Spleen (tissue), 11 donors: Measurements from ENCODE around the gene CCDC192. TPM values are rescaled to one million over a fixed set of nuclear protein-coding genes. Genes with fewer than 3 reads are reported as not detected.

Experiments
- DNase-seq: peaks from one replicate; pipeline ENCODE4 v3.0.0-alpha.2; 2020
- H3K27ac ChIP-seq, 8 donors: fragments of 200-600 bp; sonication (generic) in 7 of 8; 1 replicate in 4 of 8; 2 replicates in 4 of 8; pipeline versions ENCODE4 v1.5.0 to v1.8.0; 2016 to 2021; ENCODE audit warnings: inconsistent platforms in 4 of 8, mild to moderate bottlenecking in 4 of 8, moderate library complexity in 1 of 8
- H3K27me3 ChIP-seq, 7 donors: fragments of 200-600 bp; sonication (generic) in 6 of 7; replicated peaks in 1 of 7; 1 replicate in 4 of 7; 2 replicates in 3 of 7; pipeline versions ENCODE4 v1.5.0 to v1.8.0; 2016 to 2021; ENCODE audit warnings: inconsistent platforms in 3 of 7, mild to moderate bottlenecking in 1 of 7
- H3K36me3 ChIP-seq, 6 donors: fragments of 200-600 bp; sonication (generic) in 5 of 6; 1 replicate in 4 of 6; 2 replicates in 2 of 6; pipeline versions ENCODE4 v1.5.0 to v1.8.0; 2016 to 2021; ENCODE audit warnings: inconsistent platforms in 2 of 6
- H3K4me1 ChIP-seq, 6 donors: fragments of 200-600 bp; sonication (generic) in 5 of 6; 1 replicate in 3 of 6; 2 replicates in 3 of 6; pipeline versions ENCODE4 v1.5.0 to v1.8.0; 2016 to 2021; ENCODE audit warnings: inconsistent platforms in 3 of 6
- H3K4me3 ChIP-seq, 8 donors: fragments of 200-600 bp; sonication (generic) in 7 of 8; 1 replicate in 4 of 8; 2 replicates in 4 of 8; pipeline versions ENCODE4 v1.5.0 to v1.8.0; 2016 to 2021; ENCODE audit warnings: inconsistent platforms in 4 of 8, mild to moderate bottlenecking in 4 of 8, moderate library complexity in 2 of 8
- H3K9me3 ChIP-seq, 8 donors: fragments of 200-600 bp; sonication (generic) in 7 of 8; 1 replicate in 4 of 8; 2 replicates in 4 of 8; pipeline versions ENCODE4 v1.5.0 to v1.8.0; 2016 to 2021; ENCODE audit warnings: inconsistent platforms in 4 of 8
- CTCF ChIP-seq, 11 experiments: fragments of 200-600 bp in 7 of 11; fragments of 450-650 bp in 4 of 11; sonication (generic) in 4 of 11; IDR thresholded peaks in 8 of 11; conservative IDR thresholded peaks in 3 of 11; 1 replicate in 7 of 11; 2 replicates in 4 of 11; pipeline versions ENCODE4 v1.4.0 to v1.8.0; 2016 to 2021; ENCODE audit warnings: antibody characterized with exemption in 11 of 11, inconsistent platforms in 4 of 11, mild to moderate bottlenecking in 1 of 11
- POLR2A ChIP-seq, 3 donors: fragments of 450-650 bp; IDR thresholded peaks; one replicate each; pipeline ENCODE4 v1.5.1; 2017; ENCODE audit warnings: antibody characterized with exemption in 3 of 3, mild to moderate bottlenecking in 1 of 3
- POLR2AphosphoS5 ChIP-seq, 3 donors: sonication (generic); formaldehyde crosslinking; IDR thresholded peaks; one replicate each; pipeline ENCODE4 v1.5.1; 2017; ENCODE audit warnings: antibody characterized with exemption in 3 of 3
- WGBS, 5 donors: extraction: QIAGEN DNeasy Blood & Tissue Kit in 3 of 5; methylation state at CpG; one replicate each; pipeline versions ENCODE4 v1.1.5 to v1.1.7; 2013 to 2018; 5-methylcytosine and 5-hydroxymethylcytosine counted together
- intact Hi-C: fragments of 100-400 bp; cut with DNase I; formaldehyde crosslinking; loops from one replicate; pipeline ENCODE4 v1.15.0; 2023; ENCODE audit warnings: low total_unique reads
- polyA plus RNA-seq, 3 donors: library from polyadenylated mRNA; stranded (reverse); fragments of 200-250 nt; gene quantifications; one replicate each; pipeline ENCODE4 v1.2.1, GENCODE V29; 2013
- total RNA-seq, 7 donors: library from RNA; depleted of rRNA in 3 of 7; stranded (reverse); fragments of >200 nt in 3 of 7; fragmentation: NEBNext Ultra II Directional in 4 of 7; extraction: Animal tissue kit (Norgen Biotek cat#: 25700) in 4 of 7; gene quantifications; one replicate each; pipeline versions ENCODE4 v1.1.0 to v1.2.1, GENCODE V29; 2016 to 2021
- donor health status: healthy with polysubstance abuse.
- donor health status: DM: no; HTN: no; CAD: no; lungs with moderate emphysema.
- donor health status: DM: no; HTN: no; CAD: no.
- donor health status: Bipolar disorder and iron deficiency.
- donor health status: healthy.
- donor health status: DM: no; HTN: no; CAD: no.
- donor health status: DM: yes; HTN: yes; CAD: no.

The CCDC192 gene
- total and polyA plus RNA-seq, 10 donors: not detected

- no peaks in the 10 kb centered on the region for H3K27me3 ChIP-seq
- TF ChIP-seq POLR2AphosphoS5 (IDR thresholded peaks at IDR 0.05) (no peak), CTCF (IDR thresholded peaks at IDR 0.05 in 8 of 11, conservative IDR thresholded peaks at IDR 0.05 in 3 of 11) (no peak), POLR2A (IDR thresholded peaks at IDR 0.05) (no peak)
- intact Hi-C loops: no loop called here
- H3K4me3 ChIP-seq: no peak overlapping the region
- WGBS, 5 donors: 63 to 74% (median 72%) methylated on average over 6 of the region's 6 CpGs
- no peaks in the 10 kb centered on the region for H3K9me3 ChIP-seq
- H3K36me3 ChIP-seq: no peaks in the 10 kb centered on the region
- no peak overlapping the region for H3K27ac ChIP-seq
- no peaks in the 10 kb centered on the region for H3K4me1 ChIP-seq
- no peak for DNase-seq
Observed at GRCh38 chr5:127804886-127805426, 101.8 kb downstream of the CCDC192 start.

- Histone ChIP-seq H3K36me3 (no peaks in the 10 kb centered on the region), H3K4me3 (no peak overlapping the region), H3K27me3 (no peaks in the 10 kb centered on the region), H3K4me1 (no peaks in the 10 kb centered on the region), H3K27ac (no peak overlapping the region), H3K9me3 (no peaks in the 10 kb centered on the region)
- WGBS, 5 donors: 86 to 93% (median 91%) methylated on average over 1 of the region's 1 CpG
- intact Hi-C loops: no loop called here
- TF ChIP-seq CTCF (IDR thresholded peaks at IDR 0.05 in 8 of 11, conservative IDR thresholded peaks at IDR 0.05 in 3 of 11) (no peak), POLR2A (IDR thresholded peaks at IDR 0.05) (no peak), POLR2AphosphoS5 (IDR thresholded peaks at IDR 0.05) (no peak)
- no peak for DNase-seq
Observed at GRCh38 chr5:127805448-127805847, 102.3 kb downstream of the CCDC192 start.

- H3K9me3 ChIP-seq: no peaks in the 10 kb centered on the region
- DNase-seq: no peak
- intact Hi-C loops: no loop called here
Observed at GRCh38 chr5:127806776-127807175, 103.6 kb downstream of the CCDC192 start.

GRCh38 chr5:127809533-127809932 lies 106.3 kb downstream of the CCDC192 start:
- no peak overlapping the region for H3K27ac ChIP-seq
- TF ChIP-seq POLR2A (IDR thresholded peaks at IDR 0.05): no peak
- no peak for TF ChIP-seq CTCF (IDR thresholded peaks at IDR 0.05 in 8 of 11, conservative IDR thresholded peaks at IDR 0.05 in 3 of 11)
- TF ChIP-seq POLR2AphosphoS5 (IDR thresholded peaks at IDR 0.05): no peak
- no peak for DNase-seq
- H3K36me3 ChIP-seq: no peaks in the 10 kb centered on the region
- H3K27me3 ChIP-seq: no peaks in the 10 kb centered on the region
- WGBS, 5 donors: 76 to 93% (median 77%) methylated on average over 1 of the region's 1 CpG
- no peak overlapping the region for H3K4me3 ChIP-seq
- H3K4me1 ChIP-seq: no peaks in the 10 kb centered on the region
- no peaks in the 10 kb centered on the region for H3K9me3 ChIP-seq
- intact Hi-C loops: no loop called here

More at GRCh38 chr5:127806776-127807175, 103.6 kb downstream of the CCDC192 start:
- WGBS, 5 donors: 92 to 97% (median 95%) methylated on average over 3 of the region's 3 CpGs
- H3K36me3 ChIP-seq: no peaks in the 10 kb centered on the region
- H3K27me3 ChIP-seq: no peaks in the 10 kb centered on the region
- H3K4me3 ChIP-seq: no peak overlapping the region
- H3K4me1 ChIP-seq: no peaks in the 10 kb centered on the region
- TF ChIP-seq POLR2AphosphoS5 (IDR thresholded peaks at IDR 0.05) (no peak), CTCF (IDR thresholded peaks at IDR 0.05 in 8 of 11, conservative IDR thresholded peaks at IDR 0.05 in 3 of 11) (no peak), POLR2A (IDR thresholded peaks at IDR 0.05) (no peak)
- H3K27ac ChIP-seq: no peak overlapping the region
